ENCODE results near the gene EML3.
"Not testable (repeated sequence)": the region's sequence is repeated elsewhere in the genome, so short reads cannot be mapped to it uniquely, and the experiment has no call there.

Gene EML3

GRCh38 chr11:62567018-62567633, 45.4 kb downstream of the EML3 start:
- no peak overlapping the region for H3K4ac ChIP-seq (ENCODE audit: low read depth, low read length)
- H4K8ac ChIP-seq (ENCODE audit: low read depth, low read length): no peak overlapping the region
- H3K4me1 ChIP-seq (ENCODE audit: control insufficient read depth in 1 of 2, insufficient read depth in 2 of 2, low read length in 2 of 2): no peaks in the 10 kb centered on the region
- H3K4me2 ChIP-seq (ENCODE audit: low read length): no peak overlapping the region
- H3K36me3 ChIP-seq (ENCODE audit: control insufficient read depth in 1 of 2, insufficient read depth in 2 of 2, low read length in 2 of 2): peaks cover 53 to 82% of the 10 kb centered on the region in 2 experiments
- no peak overlapping the region for H4K12ac ChIP-seq (ENCODE audit: low read depth, low read length)
- H3K14ac ChIP-seq (ENCODE audit: low read length): no peak overlapping the region
- no peak overlapping the region for H2BK120ac ChIP-seq (ENCODE audit: insufficient read depth, low read length, poor library complexity)
- H4K91ac ChIP-seq (ENCODE audit: low read depth, low read length): no peak overlapping the region
- no peak overlapping the region for H3K18ac ChIP-seq (ENCODE audit: low read length)
- H3K27ac ChIP-seq (ENCODE audit: low read depth, low read length): no peak overlapping the region
- H2AFZ ChIP-seq (ENCODE audit: insufficient read depth, low read length, poor library complexity): no peak overlapping the region
- H3K9me3 ChIP-seq (ENCODE audit: insufficient read depth, low read depth, low read length): no peaks in the 10 kb centered on the region
- H2AK5ac ChIP-seq (ENCODE audit: low read length): no peak overlapping the region
- H3K4me3 ChIP-seq (ENCODE audit: low read depth, low read length): no peak overlapping the region
- no peaks in the 10 kb centered on the region for H3K27me3 ChIP-seq (ENCODE audit: insufficient read depth, low read length)
- no peak overlapping the region for H2BK5ac ChIP-seq (ENCODE audit: low read depth, low read length, poor library complexity)
- H2BK12ac ChIP-seq (ENCODE audit: low read length): no peak overlapping the region
- no peaks in the 10 kb centered on the region for H3K79me1 ChIP-seq (ENCODE audit: low read length)
- WGBS (ENCODE audit: extremely low coverage, insufficient coverage, insufficient read length): no CpG with 5 or more reads among the region's 8 CpGs
- DNase-seq: no peak
- H3K23ac ChIP-seq (ENCODE audit: low read length): no peak overlapping the region
- no peak overlapping the region for H3K9ac ChIP-seq (ENCODE audit: low read length)
- no peaks in the 10 kb centered on the region for H3K79me2 ChIP-seq (ENCODE audit: control insufficient read depth, insufficient read depth, low read length, poor library complexity)

- H3K4ac ChIP-seq (ENCODE audit: low read depth, low read length): no peak overlapping the region
- no peak overlapping the region for H2BK120ac ChIP-seq (ENCODE audit: insufficient read depth, low read length, poor library complexity)
- no peak overlapping the region for H3K4me3 ChIP-seq (ENCODE audit: low read depth, low read length)
- H2BK5ac ChIP-seq (ENCODE audit: low read depth, low read length, poor library complexity): no peak overlapping the region
- no peak overlapping the region for H3K4me2 ChIP-seq (ENCODE audit: low read length)
- no peak overlapping the region for H3K18ac ChIP-seq (ENCODE audit: low read length)
- no peak overlapping the region for H2AFZ ChIP-seq (ENCODE audit: insufficient read depth, low read length, poor library complexity)
- no peak overlapping the region for H2BK12ac ChIP-seq (ENCODE audit: low read length)
- H3K23ac ChIP-seq (ENCODE audit: low read length): no peak overlapping the region
- no peak for DNase-seq
- no peak overlapping the region for H4K8ac ChIP-seq (ENCODE audit: low read depth, low read length)
- H3K9me3 ChIP-seq (ENCODE audit: insufficient read depth, low read depth, low read length): no peaks in the 10 kb centered on the region
- no CpG with 5 or more reads among the region's 8 CpGs for WGBS (ENCODE audit: extremely low coverage, insufficient coverage, insufficient read length)
- H3K36me3 ChIP-seq (ENCODE audit: control insufficient read depth in 1 of 2, insufficient read depth in 2 of 2, low read length in 2 of 2): peaks cover 50 to 76% of the 10 kb centered on the region in 2 experiments
- no peaks in the 10 kb centered on the region for H3K79me1 ChIP-seq (ENCODE audit: low read length)
- no peaks in the 10 kb centered on the region for H3K79me2 ChIP-seq (ENCODE audit: control insufficient read depth, insufficient read depth, low read length, poor library complexity)
- H3K27ac ChIP-seq (ENCODE audit: low read depth, low read length): no peak overlapping the region
- H3K4me1 ChIP-seq (ENCODE audit: control insufficient read depth in 1 of 2, insufficient read depth in 2 of 2, low read length in 2 of 2): no peaks in the 10 kb centered on the region
- no peak overlapping the region for H2AK5ac ChIP-seq (ENCODE audit: low read length)
- H4K91ac ChIP-seq (ENCODE audit: low read depth, low read length): no peak overlapping the region
- H3K14ac ChIP-seq (ENCODE audit: low read length): no peak overlapping the region
- H3K9ac ChIP-seq (ENCODE audit: low read length): no peak overlapping the region
- no peaks in the 10 kb centered on the region for H3K27me3 ChIP-seq (ENCODE audit: insufficient read depth, low read length)
- no peak overlapping the region for H4K12ac ChIP-seq (ENCODE audit: low read depth, low read length)
Measured at GRCh38 chr11:62566247-62566646, 46.3 kb downstream of the EML3 start.

- H4K12ac ChIP-seq (ENCODE audit: low read depth, low read length): no peak overlapping the region
- H3K4me2 ChIP-seq (ENCODE audit: low read length): no peak overlapping the region
- H3K4me3 ChIP-seq (ENCODE audit: low read depth, low read length): no peak overlapping the region
- no peaks in the 10 kb centered on the region for H3K9me3 ChIP-seq (ENCODE audit: insufficient read depth, low read depth, low read length)
- no peak overlapping the region for H4K8ac ChIP-seq (ENCODE audit: low read depth, low read length)
- no CpG with 5 or more reads among the region's 5 CpGs for WGBS (ENCODE audit: extremely low coverage, insufficient coverage, insufficient read length)
- no peak overlapping the region for H3K9ac ChIP-seq (ENCODE audit: low read length)
- no peak overlapping the region for H2AFZ ChIP-seq (ENCODE audit: insufficient read depth, low read length, poor library complexity)
- no peak overlapping the region for H2BK120ac ChIP-seq (ENCODE audit: insufficient read depth, low read length, poor library complexity)
- H3K4me1 ChIP-seq (ENCODE audit: control insufficient read depth in 1 of 2, insufficient read depth in 2 of 2, low read length in 2 of 2): peaks cover 0 to under 1% of the 10 kb centered on the region in 2 experiments
- no peak overlapping the region for H2BK12ac ChIP-seq (ENCODE audit: low read length)
- H4K91ac ChIP-seq (ENCODE audit: low read depth, low read length): no peak overlapping the region
- H3K36me3 ChIP-seq (ENCODE audit: control insufficient read depth in 1 of 2, insufficient read depth in 2 of 2, low read length in 2 of 2): peaks cover 42 to 67% of the 10 kb centered on the region in 2 experiments
- no peaks in the 10 kb centered on the region for H3K79me2 ChIP-seq (ENCODE audit: control insufficient read depth, insufficient read depth, low read length, poor library complexity)
- no peak overlapping the region for H3K18ac ChIP-seq (ENCODE audit: low read length)
- H3K14ac ChIP-seq (ENCODE audit: low read length): no peak overlapping the region
- H2BK5ac ChIP-seq (ENCODE audit: low read depth, low read length, poor library complexity): no peak overlapping the region
- no peak for DNase-seq
- H2AK5ac ChIP-seq (ENCODE audit: low read length): no peak overlapping the region
- no peaks in the 10 kb centered on the region for H3K27me3 ChIP-seq (ENCODE audit: insufficient read depth, low read length)
- no peak overlapping the region for H3K23ac ChIP-seq (ENCODE audit: low read length)
- H3K79me1 ChIP-seq (ENCODE audit: low read length): no peaks in the 10 kb centered on the region
- H3K4ac ChIP-seq (ENCODE audit: low read depth, low read length): no peak overlapping the region
- H3K27ac ChIP-seq (ENCODE audit: low read depth, low read length): no peak overlapping the region
Measured at GRCh38 chr11:62565100-62565802, 47.3 kb downstream of the EML3 start.

GRCh38 chr11:62561677-62562230, 50.8 kb downstream of the EML3 start:
- H3K14ac ChIP-seq (ENCODE audit: low read length); H3K4me3 ChIP-seq (ENCODE audit: low read depth, low read length); H3K79me2 ChIP-seq (ENCODE audit: control insufficient read depth, insufficient read depth, low read length, poor library complexity); H4K12ac ChIP-seq (ENCODE audit: low read depth, low read length); H2AK5ac ChIP-seq (ENCODE audit: low read length); H3K4ac ChIP-seq (ENCODE audit: low read depth, low read length); H3K4me2 ChIP-seq (ENCODE audit: low read length); H2BK12ac ChIP-seq (ENCODE audit: low read length); H3K23ac ChIP-seq (ENCODE audit: low read length); H4K91ac ChIP-seq (ENCODE audit: low read depth, low read length); H3K27me3 ChIP-seq (ENCODE audit: insufficient read depth, low read length); H3K9me3 ChIP-seq (ENCODE audit: insufficient read depth, low read depth, low read length); H3K79me1 ChIP-seq (ENCODE audit: low read length); H3K18ac ChIP-seq (ENCODE audit: low read length); H3K27ac ChIP-seq (ENCODE audit: low read depth, low read length); H4K8ac ChIP-seq (ENCODE audit: low read depth, low read length); H2AFZ ChIP-seq (ENCODE audit: insufficient read depth, low read length, poor library complexity); H2BK120ac ChIP-seq (ENCODE audit: insufficient read depth, low read length, poor library complexity); H2BK5ac ChIP-seq (ENCODE audit: low read depth, low read length, poor library complexity); H3K9ac ChIP-seq (ENCODE audit: low read length): not testable (repeated sequence)
- peaks cover 16 to 18% of the 10 kb centered on the region in 2 experiments for H3K4me1 ChIP-seq (ENCODE audit: control insufficient read depth in 1 of 2, insufficient read depth in 2 of 2, low read length in 2 of 2)
- WGBS (ENCODE audit: extremely low coverage, insufficient coverage, insufficient read length): no CpG with 5 or more reads among the region's 3 CpGs
- peaks cover 38 to 64% of the 10 kb centered on the region in 2 experiments for H3K36me3 ChIP-seq (ENCODE audit: control insufficient read depth in 1 of 2, insufficient read depth in 2 of 2, low read length in 2 of 2)
- DNase-seq: peak in 1 of 2 donors; percentile 76

Data from trophoblast cell (in vitro differentiated cells and primary cell).